ENCODE data around the gene CDH2.

DNA sequence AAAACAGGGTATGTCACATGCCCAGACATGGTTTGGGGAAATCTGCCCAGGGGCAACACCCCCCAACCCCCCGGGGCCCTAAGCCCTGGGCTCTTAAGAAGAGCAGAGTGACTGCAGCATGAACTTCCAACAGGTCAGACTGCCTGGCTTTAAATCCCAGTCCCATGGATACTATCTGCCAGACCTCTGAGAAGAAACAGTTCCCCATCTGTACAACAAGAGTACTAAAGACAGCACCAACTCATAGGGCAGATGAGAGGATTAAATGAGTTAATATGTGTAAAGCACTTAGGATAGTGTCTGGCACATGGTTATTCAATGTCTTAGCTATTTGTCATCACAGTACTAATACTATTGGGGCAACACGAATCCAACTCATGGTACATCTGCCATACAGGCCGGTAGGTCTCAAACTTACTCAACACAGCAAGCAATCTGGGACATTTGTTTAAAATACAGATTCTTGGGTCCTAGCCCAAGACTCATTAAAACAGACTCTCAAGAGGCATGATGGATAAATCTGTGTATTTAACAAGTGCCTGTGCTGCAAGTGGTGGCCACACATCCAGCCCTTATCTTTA, 23.4 kb downstream of the CDH2 start:
- TF ChIP-seq, protein P1, sequence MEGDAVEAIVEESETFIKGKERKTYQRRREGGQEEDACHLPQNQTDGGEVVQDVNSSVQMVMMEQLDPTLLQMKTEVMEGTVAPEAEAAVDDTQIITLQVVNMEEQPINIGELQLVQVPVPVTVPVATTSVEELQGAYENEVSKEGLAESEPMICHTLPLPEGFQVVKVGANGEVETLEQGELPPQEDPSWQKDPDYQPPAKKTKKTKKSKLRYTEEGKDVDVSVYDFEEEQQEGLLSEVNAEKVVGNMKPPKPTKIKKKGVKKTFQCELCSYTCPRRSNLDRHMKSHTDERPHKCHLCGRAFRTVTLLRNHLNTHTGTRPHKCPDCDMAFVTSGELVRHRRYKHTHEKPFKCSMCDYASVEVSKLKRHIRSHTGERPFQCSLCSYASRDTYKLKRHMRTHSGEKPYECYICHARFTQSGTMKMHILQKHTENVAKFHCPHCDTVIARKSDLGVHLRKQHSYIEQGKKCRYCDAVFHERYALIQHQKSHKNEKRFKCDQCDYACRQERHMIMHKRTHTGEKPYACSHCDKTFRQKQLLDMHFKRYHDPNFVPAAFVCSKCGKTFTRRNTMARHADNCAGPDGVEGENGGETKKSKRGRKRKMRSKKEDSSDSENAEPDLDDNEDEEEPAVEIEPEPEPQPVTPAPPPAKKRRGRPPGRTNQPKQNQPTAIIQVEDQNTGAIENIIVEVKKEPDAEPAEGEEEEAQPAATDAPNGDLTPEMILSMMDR (IDR thresholded peaks at IDR 0.05; ENCODE audit: poor library complexity, severe bottlenecking), result no peak
- TF ChIP-seq POLR2AphosphoS5 (IDR thresholded peaks at IDR 0.05) (no peak), MXI1 (conservative IDR thresholded peaks at IDR 0.05; ENCODE audit: poor library complexity, severe bottlenecking) (no peak), RAD21 (conservative IDR thresholded peaks at IDR 0.05) (no peak), TAF1 (IDR thresholded peaks at IDR 0.05; ENCODE audit: low read depth) (no peak)
- TF ChIP-seq, protein P2, sequence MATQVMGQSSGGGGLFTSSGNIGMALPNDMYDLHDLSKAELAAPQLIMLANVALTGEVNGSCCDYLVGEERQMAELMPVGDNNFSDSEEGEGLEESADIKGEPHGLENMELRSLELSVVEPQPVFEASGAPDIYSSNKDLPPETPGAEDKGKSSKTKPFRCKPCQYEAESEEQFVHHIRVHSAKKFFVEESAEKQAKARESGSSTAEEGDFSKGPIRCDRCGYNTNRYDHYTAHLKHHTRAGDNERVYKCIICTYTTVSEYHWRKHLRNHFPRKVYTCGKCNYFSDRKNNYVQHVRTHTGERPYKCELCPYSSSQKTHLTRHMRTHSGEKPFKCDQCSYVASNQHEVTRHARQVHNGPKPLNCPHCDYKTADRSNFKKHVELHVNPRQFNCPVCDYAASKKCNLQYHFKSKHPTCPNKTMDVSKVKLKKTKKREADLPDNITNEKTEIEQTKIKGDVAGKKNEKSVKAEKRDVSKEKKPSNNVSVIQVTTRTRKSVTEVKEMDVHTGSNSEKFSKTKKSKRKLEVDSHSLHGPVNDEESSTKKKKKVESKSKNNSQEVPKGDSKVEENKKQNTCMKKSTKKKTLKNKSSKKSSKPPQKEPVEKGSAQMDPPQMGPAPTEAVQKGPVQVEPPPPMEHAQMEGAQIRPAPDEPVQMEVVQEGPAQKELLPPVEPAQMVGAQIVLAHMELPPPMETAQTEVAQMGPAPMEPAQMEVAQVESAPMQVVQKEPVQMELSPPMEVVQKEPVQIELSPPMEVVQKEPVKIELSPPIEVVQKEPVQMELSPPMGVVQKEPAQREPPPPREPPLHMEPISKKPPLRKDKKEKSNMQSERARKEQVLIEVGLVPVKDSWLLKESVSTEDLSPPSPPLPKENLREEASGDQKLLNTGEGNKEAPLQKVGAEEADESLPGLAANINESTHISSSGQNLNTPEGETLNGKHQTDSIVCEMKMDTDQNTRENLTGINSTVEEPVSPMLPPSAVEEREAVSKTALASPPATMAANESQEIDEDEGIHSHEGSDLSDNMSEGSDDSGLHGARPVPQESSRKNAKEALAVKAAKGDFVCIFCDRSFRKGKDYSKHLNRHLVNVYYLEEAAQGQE (IDR thresholded peaks at IDR 0.05; ENCODE audit: borderline replicate concordance), result no peak
